ENCODE measurements around the gene TNK2.
"Not testable (repeated sequence)": the region's sequence is repeated elsewhere in the genome, so short reads cannot be mapped to it uniquely, and the experiment has no call there.

TNK2 gene

GRCh38 chr3:195916291-195916690 is 7.9 kb upstream of the TNK2 start:
- DNase-seq: no peak

- no peak for DNase-seq
Measured at GRCh38 chr3:195914648-195915473, 6.5 kb upstream of the TNK2 start.

GRCh38 chr3:195914146-195914545 is 5.8 kb upstream of the TNK2 start:
- DNase-seq: not testable (repeated sequence)

GRCh38 chr3:195913382-195913781 is 5.0 kb upstream of the TNK2 start:
- no peak for DNase-seq

- no peak for DNase-seq
Measured at GRCh38 chr3:195911946-195912270, 3.6 kb upstream of the TNK2 start.

- no peak for DNase-seq
Measured at GRCh38 chr3:195911041-195911945, 2.9 kb upstream of the TNK2 start.

GRCh38 chr3:195910499-195910845 is 2.1 kb upstream of the TNK2 start:
- no peak for DNase-seq

GRCh38 chr3:195909644-195910498 is 1.5 kb upstream of the TNK2 start:
- peak in 1 of 2 experiments; percentile 66 for DNase-seq

GRCh38 chr3:195908694-195909581 is 587 bp upstream of the TNK2 start:
- DNase-seq: no peak

- no peak for DNase-seq
Measured at GRCh38 chr3:195907684-195907933, 742 bp downstream of the TNK2 start.

- no peak for DNase-seq
Measured at GRCh38 chr3:195906865-195907683, 1.3 kb downstream of the TNK2 start.

GRCh38 chr3:195905970-195906864 is 2.1 kb downstream of the TNK2 start:
- DNase-seq: no peak

- DNase-seq: no peak
Measured at GRCh38 chr3:195904368-195904767, 4.0 kb downstream of the TNK2 start.

- DNase-seq: no peak
Measured at GRCh38 chr3:195903950-195904290, 4.4 kb downstream of the TNK2 start.

GRCh38 chr3:195902634-195903033 is 5.7 kb downstream of the TNK2 start:
- DNase-seq: not testable (repeated sequence)

GRCh38 chr3:195901836-195902585 is 6.3 kb downstream of the TNK2 start:
- not testable (repeated sequence) for DNase-seq

- DNase-seq: no peak
Measured at GRCh38 chr3:195900436-195901355, 7.7 kb downstream of the TNK2 start.

GRCh38 chr3:195899701-195900435 is 8.5 kb downstream of the TNK2 start:
- no peak for DNase-seq
